BLaER1 (cell line): ENCODE results near the gene TMEFF2.

Source experiments
- H3K27ac ChIP-seq: shearing (Covaris generic); formaldehyde crosslinking; 2 replicates; pipeline ENCODE4 v1.8.1; 2022
- H3K27me3 ChIP-seq: shearing (Covaris generic); formaldehyde crosslinking; 2 replicates; pipeline ENCODE4 v1.8.1; 2022
- H3K36me3 ChIP-seq: shearing (Covaris generic); formaldehyde crosslinking; 2 replicates; pipeline ENCODE4 v1.8.1; 2022
- H3K4me1 ChIP-seq: shearing (Covaris generic); formaldehyde crosslinking; 2 replicates; pipeline ENCODE4 v1.8.1; 2022
- H3K4me2 ChIP-seq: shearing (Covaris generic); formaldehyde crosslinking; 2 replicates; pipeline ENCODE4 v1.8.1; 2022
- H3K4me3 ChIP-seq: shearing (Covaris generic); formaldehyde crosslinking; 2 replicates; pipeline ENCODE4 v1.8.1; 2022
- H3K9ac ChIP-seq: shearing (Covaris generic); formaldehyde crosslinking; 2 replicates; pipeline ENCODE4 v1.8.1; 2022
- H3K9me3 ChIP-seq: shearing (Covaris generic); formaldehyde crosslinking; 2 replicates; pipeline ENCODE4 v1.8.1; 2022
- H4K20me1 ChIP-seq: shearing (Covaris generic); formaldehyde crosslinking; 2 replicates; pipeline ENCODE4 v1.8.1; 2022
- Cebpa-rat ChIP-seq: shearing (Covaris generic); IDR thresholded peaks from 2 replicates; pipeline ENCODE4 v1.8.1; 2022

The TMEFF2 gene

GRCh38 chr2:191905336-191905735 is 289.4 kb downstream of the TMEFF2 start:
- TF ChIP-seq Cebpa-rat = no peak
- Histone ChIP-seq H3K27ac (no peak overlapping the region), H4K20me1 (no peaks in the 10 kb centered on the region), H3K4me2 (no peak overlapping the region), H3K9me3 (peaks cover 11% of the 10 kb centered on the region), H3K36me3 (no peaks in the 10 kb centered on the region), H3K27me3 (no peaks in the 10 kb centered on the region), H3K9ac (no peak overlapping the region), H3K4me3 (no peak overlapping the region), H3K4me1 (no peaks in the 10 kb centered on the region)

- H3K4me3 ChIP-seq = no peak overlapping the region
- peaks cover 11% of the 10 kb centered on the region for H3K9me3 ChIP-seq
- no peak overlapping the region for H3K9ac ChIP-seq
- H4K20me1 ChIP-seq = no peaks in the 10 kb centered on the region
- no peaks in the 10 kb centered on the region for H3K27me3 ChIP-seq
- TF ChIP-seq Cebpa-rat = no peak
- H3K36me3 ChIP-seq = no peaks in the 10 kb centered on the region
- H3K4me1 ChIP-seq = no peaks in the 10 kb centered on the region
- no peak overlapping the region for H3K27ac ChIP-seq
- H3K4me2 ChIP-seq = no peak overlapping the region
Observed at GRCh38 chr2:191901031-191901430, 293.7 kb downstream of the TMEFF2 start.

GRCh38 chr2:191899410-191899809 is 295.3 kb downstream of the TMEFF2 start:
- no peaks in the 10 kb centered on the region for H3K4me1 ChIP-seq
- no peak overlapping the region for H3K27ac ChIP-seq
- no peak overlapping the region for H3K4me3 ChIP-seq
- H3K27me3 ChIP-seq = no peaks in the 10 kb centered on the region
- no peak overlapping the region for H3K9ac ChIP-seq
- no peak overlapping the region for H3K4me2 ChIP-seq
- no peaks in the 10 kb centered on the region for H4K20me1 ChIP-seq
- no peak for TF ChIP-seq Cebpa-rat
- H3K9me3 ChIP-seq = peaks cover 11% of the 10 kb centered on the region
- H3K36me3 ChIP-seq = no peaks in the 10 kb centered on the region
